NCI-H2107 treated with DMSO at 0.1 percent for 48 hours (cell line): ENCODE data around the gene SLC35F2.
"Not testable (repeated sequence)": the region's sequence is repeated elsewhere in the genome, so short reads cannot be mapped to it uniquely, and the experiment has no call there.

Experiments
- DNase-seq: peaks from one replicate; lab custom pipeline; 2025; ENCODE audit not compliant: unreplicated experiment; lab: John Stamatoyannopoulos, UW

Gene SLC35F2, protein sequence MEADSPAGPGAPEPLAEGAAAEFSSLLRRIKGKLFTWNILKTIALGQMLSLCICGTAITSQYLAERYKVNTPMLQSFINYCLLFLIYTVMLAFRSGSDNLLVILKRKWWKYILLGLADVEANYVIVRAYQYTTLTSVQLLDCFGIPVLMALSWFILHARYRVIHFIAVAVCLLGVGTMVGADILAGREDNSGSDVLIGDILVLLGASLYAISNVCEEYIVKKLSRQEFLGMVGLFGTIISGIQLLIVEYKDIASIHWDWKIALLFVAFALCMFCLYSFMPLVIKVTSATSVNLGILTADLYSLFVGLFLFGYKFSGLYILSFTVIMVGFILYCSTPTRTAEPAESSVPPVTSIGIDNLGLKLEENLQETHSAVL

DNA sequence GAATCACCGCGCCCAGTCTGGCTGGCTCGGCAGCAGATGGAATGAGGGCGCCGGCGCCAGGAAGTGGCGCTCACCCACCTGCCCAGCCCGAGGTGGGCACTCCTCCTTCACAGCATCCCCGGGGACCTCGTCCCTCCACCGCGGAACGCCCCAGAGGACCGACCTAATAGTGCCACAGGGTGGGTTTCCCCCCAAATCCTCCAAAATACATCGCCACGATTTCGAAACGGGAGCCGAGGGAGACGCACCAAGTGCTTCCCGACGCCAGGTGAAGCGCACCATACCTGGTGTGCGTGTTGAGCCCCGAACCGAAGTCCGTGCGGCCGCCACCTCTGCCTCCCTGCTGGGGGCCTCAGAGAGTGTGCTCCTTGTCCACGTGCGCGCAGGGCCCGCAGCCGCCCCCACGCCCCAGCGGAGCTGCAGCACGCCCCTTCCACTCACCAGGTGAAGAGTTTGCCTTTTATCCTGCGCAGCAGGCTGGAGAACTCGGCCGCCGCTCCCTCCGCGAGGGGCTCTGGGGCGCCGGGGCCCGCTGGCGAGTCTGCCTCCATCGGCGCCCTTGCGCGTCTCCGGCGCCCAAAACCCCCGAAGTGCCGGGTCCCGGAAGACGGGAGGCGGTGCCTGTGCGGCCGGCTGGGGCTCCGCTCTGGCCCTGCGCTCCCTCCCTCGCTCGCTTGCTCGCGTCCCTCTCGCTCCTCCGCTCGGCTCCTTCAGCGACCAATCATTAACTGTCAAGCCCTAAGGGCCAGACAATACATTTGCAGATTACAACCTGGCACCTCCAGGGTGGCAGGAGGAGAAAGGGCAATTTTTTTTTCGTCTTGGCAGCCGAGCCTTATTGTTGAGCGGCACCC lies at the start of gene SLC35F2:
TSS of gene SLC35F2 (minus strand) at position 571 of the 854 bp plus-strand sequence. CDS start at position 551, 20 bp downstream.
- peak; percentile 39 for DNase-seq

DNA sequence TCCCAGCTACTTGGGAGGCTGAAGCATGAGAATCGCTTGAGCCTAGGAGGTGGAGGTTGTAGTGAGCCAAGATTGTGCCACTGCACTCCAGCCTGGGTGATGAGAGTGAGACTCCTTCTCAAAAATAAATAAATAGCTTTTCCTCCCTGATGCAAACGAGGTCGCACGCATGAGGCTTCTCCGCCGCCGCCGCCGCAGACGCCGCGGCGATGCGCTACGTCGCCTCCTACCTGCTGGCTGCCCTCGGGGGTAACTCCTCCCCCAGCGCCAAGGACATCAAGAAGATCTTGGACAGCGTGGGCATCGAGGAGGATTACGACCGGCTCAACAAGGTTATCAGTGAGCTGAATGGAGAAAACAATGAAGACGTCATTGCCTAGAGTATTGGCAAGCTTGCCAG lies 49.6 kb upstream of the SLC35F2 start:
- DNase-seq, result no peak

DNA sequence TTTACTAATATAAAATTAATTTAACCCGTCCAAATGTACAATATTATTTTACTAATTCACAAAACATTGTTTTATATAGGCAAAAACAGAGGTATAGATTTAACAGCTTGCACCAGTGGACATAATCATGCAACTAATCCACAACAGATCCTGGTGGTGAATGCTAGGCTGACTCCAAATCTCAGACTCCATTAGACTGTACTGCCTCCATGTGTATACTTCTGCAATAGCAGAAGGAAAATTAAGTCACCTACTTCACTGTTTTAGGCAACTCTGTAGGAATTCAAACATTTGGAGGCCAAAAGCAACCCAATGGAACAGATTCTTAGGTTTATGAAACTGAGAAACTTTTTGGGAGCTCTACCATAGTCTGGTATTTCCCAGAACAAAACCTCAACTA lies 39.7 kb upstream of the SLC35F2 start:
- DNase-seq, result peak; percentile 5

DNA sequence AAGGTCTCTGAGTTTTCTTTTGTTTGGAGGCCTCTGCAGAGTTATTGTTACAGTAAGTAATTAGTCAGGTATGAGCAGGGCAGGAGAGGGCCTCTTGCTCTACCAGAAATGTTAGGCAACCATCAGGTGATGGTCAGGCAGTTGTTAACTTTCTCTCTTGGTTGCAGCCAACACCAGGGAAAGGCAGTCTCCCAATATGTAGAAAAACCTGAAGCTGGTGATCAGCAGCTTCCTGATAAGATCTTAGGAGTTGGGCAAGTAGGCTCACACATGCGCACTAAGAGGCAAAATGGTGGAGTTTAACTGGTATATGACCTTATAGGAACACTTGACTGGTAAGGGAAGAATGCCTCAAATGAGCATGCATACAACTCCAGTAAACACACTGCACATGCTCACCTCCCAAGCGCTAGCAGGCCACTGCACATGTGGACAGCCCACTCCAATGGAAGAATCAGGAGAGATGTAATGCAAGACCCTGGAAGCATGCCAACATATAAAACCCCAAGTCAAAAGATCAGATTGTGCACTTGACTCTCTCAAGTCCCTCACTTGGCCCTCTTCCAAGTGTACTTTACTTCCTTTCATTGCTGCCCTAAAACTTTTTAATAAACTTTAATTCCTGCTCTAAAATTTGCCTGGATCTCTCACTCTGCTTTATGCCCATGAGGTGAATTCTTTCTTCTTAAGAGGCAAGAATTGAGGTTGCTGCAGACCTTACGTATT lies 23.7 kb upstream of the SLC35F2 start:
- DNase-seq, result no peak

DNA sequence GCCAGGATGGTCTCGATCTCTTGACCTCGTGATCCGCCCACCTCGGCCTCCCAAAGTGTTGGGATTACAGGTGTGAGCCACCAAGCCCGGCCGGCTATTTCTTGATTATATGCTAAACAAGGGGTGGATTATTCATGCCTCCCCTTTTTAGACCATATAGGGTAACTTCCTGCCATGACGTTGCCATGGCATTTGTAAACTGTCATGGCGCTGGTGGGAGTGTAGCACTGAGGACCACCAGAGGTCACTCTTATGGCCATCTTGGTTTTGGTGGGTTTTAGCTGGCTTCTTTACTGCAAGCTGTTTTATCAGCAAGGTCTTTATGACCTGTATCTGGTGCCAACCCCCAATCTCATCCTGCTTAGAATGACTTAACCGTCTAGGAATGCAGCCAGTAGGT lies 22.9 kb upstream of the SLC35F2 start:
- not testable (repeated sequence) for DNase-seq

DNA sequence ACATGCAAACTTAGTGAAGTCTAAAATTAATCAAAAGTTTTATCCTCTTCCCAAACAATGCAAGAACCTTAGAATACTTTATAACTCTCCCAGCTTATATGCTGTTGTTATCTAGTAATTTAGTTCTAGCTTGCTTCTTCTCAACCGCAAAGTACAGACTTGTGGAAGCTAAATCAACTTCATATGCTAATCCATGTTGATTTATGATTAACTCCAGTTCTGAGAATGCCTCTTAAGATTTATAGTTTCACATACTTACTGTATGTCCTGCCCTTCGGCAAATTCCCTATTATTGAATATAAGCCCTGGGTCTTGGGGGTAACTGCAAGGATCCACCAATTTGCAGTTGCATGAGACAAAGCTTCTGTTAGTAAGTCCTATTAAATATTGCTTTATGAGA lies 17.6 kb upstream of the SLC35F2 start:
- no peak for DNase-seq

DNA sequence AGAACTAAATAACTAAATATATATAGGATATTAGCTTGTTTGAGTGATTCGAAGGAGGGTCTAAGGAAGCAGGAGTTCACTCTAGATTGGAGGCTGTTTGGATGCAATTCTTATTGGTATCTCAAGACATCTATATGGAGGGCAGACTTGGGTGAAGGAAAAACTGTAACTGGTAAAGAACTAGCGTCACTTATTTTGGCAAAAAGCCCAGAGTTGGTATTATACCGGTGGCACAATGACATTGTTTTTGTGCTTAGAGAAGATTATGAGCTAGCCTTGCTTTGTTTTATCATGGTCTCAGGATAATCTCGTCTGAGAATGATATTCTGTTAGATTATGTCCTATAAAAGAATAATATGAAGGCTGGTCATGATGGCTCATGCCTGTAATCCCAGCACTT lies 6.0 kb upstream of the SLC35F2 start:
- no peak for DNase-seq

DNA sequence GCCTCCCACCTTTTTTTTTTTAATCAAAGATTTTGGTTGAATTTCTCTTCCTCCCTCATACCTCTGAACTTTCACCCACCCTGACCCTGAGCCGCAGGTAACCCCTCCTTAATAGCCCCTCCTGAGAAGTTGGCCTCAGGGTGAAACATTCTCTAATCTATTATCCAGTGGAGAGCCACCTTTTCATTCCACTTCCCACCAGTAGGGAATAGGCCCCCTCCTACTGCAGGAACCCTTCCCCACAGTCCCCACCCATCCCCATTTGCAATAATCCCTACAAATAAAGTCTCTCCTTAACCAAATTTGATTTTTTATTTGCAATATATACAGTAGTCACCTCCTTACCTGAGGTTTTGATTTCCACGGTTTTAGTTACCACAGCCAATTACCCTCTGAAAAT lies 2.1 kb upstream of the SLC35F2 start:
- no peak for DNase-seq

DNA sequence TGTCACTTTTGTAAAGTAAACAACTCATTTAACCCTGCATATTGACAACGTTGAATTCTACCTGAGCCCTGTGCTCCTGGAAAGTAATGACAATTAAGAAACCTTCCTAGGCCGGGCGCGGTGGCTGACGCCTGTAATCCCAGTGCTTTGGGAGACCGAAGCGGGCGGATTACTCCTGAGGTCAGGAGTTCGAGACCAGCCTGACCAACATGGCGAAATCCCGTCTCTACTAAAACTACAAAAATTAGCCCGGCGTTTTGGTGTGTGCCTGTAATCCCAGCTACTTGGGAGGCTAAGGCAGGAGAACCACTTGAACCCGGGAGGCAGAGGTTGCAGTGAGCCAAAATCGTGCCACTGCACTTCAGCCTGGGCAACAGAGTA lies 1.6 kb upstream of the SLC35F2 start:
- DNase-seq, result not testable (repeated sequence)

DNA sequence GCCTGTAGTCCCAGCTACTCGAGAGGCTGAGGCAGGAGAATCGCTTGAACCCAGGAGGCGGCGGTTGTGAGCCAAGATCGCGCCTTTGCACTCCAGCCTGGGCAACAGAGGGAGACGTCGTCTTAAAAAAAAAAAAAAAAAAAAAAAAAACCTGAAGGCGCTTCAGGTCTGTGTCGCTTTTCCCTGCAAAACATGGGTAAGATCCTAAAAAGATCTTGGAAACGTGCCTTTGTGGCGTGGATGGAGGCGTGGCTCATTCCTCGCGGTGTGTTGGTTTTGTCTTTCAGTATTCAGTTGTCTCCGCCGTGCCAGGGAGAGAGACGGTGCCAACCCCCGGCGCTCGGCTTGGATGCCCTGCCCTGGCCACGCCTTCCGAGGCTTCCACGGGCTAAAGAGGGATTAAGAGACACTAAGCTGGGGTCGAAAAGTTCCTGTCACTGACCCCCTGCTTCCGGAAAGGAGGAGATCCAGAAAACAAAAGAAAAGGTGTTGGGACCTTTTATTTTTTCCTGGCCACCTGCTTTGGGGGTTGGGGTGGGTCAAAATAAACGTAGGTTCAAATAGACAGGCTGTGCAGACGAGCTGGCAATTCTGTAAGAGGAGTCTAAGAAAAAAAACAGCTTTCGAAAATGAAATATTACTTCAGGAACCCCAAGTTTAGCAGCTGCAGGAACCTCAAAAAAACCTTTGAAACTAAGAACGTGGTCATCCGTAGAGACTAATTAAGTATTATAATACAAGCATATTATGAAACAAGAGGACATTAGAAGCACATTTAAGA lies 1.1 kb upstream of the SLC35F2 start:
- DNase-seq, result peak; percentile 4

DNA sequence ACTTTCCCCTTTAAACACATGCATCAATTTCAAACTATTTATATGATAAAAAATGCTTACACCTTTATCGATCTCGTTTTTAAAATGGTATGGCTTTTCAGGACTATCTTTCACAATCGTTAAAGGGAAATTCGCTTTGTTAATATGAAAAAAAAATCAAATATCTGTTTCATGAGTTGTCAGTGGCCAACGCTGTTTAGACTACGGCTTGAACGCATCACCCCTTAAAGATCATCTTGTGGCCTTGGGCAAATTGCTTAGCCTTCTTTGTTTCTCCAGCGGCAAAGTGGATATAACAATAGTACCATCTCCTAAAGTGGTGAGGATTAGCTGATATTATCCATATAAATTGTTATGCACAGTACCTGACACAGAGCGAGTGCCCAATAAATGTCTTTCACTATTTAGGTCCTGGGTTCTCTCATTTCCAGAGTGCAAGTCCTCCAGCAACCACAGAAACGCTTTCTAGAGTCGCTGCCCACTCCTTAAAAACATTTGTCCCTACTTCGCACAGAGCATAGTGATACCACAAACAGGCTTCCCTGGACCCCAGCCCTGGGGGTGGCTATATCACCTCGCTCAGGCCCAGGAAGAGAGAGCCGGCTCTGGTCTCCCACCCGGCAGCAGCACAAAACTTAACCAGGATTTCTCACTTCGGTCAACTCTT lies 904 bp downstream of the SLC35F2 start:
- DNase-seq, result no peak

DNA sequence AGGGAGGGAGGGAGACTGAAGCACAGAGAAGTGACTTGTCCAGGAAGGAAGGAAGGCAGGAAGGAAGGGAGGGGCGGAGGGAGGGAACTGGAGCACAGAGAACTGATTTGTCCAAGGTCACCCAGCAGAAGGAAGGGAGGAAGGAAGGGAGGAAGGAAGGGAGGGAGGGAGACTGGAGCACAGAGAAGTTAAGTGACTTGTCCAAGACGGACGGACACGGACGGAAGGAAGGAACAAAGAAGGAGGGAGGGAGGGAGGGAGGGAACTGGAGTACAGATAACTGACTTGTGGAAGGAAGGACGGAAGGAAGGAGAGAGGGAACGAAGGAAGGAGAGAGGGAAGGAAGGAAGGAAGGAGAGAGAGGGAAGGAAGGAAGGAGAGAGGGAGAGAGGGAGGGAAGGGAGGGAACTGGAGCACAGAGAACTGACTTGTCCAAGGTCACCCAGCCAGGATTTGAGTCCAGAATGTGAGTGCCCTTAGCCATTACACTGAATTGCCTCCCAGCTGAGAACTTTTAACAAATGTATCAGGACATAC lies 1.5 kb downstream of the SLC35F2 start:
- no peak for DNase-seq

DNA sequence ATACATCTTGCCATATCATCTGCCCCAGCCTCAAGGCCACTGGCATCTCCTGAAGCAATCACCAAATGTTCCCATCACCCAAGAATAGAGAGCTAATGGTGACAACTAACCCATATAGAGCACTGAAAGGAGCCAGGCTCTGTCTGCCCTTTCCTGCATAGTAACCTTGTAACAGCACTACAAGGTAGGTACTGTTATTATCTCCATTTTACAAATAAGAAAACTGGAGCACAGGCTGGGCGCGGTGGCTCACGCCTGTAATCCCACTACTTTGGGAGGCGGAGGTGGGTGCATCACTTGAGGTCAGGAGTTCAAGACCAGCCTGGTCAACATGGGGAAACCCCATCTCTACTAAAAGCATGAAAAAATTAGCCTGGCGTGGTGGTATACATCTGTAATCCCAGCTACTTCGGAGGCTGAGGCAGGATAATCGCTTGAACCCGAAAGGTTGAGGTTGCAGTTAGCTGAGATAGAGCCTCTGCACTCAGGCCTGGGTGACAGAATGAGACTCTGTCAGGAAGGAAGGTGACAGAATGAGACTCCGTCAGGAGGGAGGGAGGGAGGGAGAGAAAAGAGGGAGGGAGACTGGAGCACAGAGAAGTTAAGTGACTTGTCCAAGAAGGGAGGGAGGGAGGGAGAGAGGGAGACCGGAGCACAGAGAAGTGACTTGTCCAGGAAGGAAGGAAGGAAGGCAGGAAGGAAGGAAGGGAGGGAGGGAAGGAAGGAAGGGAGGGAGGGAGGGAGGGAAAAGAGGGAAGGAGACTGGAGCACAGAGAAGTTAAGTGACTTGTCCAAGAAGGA lies 2.2 kb downstream of the SLC35F2 start:
- no peak for DNase-seq

DNA sequence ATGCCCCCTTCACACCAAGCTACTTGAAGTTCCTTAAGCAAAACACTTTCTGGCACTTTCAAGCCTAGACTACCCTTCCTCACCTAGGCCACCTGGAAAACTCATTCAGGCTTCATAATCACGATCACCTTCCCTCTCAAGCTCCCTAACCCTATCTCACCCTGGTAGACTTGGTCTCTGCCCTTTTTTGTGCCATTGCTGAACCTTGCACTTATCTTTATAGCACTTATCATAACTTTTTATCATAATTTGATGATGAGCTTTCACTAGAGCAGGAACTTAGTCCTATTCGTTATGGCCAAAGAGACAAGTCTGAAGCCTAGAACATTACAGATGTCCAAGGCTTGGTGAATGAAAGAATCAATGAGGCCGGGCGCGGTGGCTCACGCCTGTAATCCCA lies 5.5 kb downstream of the SLC35F2 start:
- DNase-seq, result no peak

DNA sequence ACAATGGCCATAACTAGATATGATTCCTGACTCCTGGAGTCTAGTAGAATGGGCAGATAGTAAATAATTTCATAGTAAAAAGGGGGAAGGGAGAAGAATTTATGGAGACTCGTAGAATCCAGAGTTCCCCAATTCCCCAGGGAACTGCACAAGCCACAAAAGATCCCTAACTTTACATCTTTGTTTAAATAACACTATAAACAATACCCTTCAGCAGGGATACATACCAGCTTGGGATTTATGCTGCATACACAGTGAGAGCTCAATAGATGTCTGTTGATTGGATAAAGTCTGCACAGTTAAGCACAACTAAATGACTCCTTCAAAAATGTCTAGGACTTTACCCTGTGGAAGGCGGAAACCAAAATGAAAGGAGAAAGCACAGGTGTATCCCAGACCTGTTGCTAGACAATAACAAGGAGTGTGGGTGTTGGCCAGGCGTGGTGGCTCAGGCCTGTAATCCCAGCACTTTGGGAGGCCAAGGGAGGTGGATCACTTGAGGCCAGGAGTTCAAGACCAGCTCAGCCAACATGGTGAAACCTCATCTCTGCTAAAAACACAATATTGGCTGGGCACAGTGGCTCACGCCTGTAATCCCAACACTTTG lies 6.8 kb downstream of the SLC35F2 start:
- no peak for DNase-seq

DNA sequence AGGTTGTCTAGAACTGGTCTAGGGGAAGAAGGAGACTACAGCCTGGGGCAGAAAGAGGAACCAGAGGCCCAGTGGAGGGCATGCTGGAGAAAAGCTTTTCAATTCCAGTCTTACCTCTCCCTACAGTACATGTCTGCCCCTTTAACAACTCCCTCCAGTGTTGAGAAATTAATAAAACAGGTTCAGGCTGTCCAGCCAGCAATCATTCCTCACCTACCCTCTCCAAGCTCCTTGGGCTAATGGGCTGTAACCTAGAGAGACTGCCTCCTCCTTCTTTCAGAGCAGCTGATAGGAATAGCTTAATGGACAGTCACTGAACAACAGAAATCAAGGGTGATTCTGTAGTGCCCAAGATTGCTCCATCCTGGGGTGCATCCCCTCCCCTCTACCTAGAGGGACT lies 8.8 kb downstream of the SLC35F2 start:
- no peak for DNase-seq

DNA sequence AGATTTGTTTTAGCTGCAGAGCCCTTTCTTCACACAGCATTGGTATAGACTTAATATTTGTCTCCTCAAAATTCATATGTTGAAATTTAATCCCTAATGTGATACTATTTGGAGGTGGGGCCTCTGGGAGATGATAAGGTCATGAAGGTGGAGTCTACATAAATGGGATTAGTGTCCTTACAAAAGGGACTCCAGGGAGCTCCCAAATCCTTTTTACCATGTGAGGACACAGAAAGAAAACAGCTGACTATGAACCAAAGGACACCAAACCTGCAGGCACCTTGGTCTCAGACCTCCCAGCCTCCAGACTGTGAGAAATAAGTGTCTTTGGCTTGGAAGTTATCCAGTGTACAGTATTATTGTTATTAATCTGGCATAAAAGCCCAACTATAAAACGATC lies 10.2 kb downstream of the SLC35F2 start:
- no peak for DNase-seq

DNA sequence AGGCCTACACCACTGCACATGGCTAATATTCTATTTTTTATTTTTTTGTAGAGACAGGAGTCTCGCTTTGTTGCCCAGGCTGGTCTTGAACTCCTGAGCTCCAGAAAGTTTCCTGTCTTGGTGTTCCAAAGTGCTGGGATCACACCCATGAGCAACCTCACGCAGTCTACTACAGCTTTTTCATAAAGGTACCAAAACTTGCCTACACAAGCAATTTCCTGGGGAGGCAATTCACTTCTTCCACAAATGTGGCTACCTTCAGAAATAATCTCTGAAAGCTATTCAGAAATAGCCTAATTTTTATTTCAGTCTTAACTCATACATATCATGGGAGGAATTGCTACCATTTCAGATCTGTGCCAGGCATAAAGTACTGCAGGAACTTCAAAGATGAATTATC lies 11.4 kb downstream of the SLC35F2 start:
- DNase-seq, result no peak

DNA sequence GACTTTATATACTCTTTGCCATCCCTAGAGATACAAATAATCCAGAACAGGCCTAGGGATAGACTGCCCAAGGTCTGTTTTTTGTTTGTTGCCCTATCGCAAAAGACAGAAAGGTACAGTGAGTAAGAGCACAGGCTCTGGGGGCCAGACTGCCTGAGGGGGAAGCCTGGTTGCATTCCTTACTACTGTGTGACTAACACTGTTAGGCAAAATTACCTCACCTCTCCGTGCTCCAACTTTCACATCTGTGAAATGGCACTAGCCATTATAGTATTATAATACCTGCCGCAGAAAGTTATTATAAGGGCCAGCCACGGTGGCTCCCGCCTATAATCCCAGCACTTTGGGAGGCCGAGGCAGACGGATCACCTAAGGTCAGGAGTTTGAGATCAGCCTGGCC lies 14.5 kb downstream of the SLC35F2 start:
- no peak for DNase-seq
